Adipocyte (in vitro differentiated cells): ENCODE results near the gene EIF4E2.

Source experiments
- DNase-seq: peaks from one replicate; pipeline ENCODE4 v3.0.0-alpha.2; 2015; ENCODE audit warnings: low read depth
- H3K27me3 ChIP-seq: replicated peaks from 2 replicates; pipeline ENCODE4 v1.7.0; 2013; ENCODE audit warnings: mild to moderate bottlenecking, low read length, moderate library complexity; ENCODE audit not compliant: control insufficient read depth, insufficient read depth
- H3K36me3 ChIP-seq: 2 replicates; pipeline ENCODE4 v1.7.0; 2013; ENCODE audit warnings: low read length, mild to moderate bottlenecking, moderate library complexity; ENCODE audit not compliant: control insufficient read depth, insufficient read depth, severe bottlenecking
- H3K4me1 ChIP-seq: 2 replicates; pipeline ENCODE4 v1.7.0; 2013; ENCODE audit warnings: mild to moderate bottlenecking, low read length, moderate library complexity; ENCODE audit not compliant: control insufficient read depth, insufficient read depth
- H3K4me3 ChIP-seq: 2 replicates; pipeline ENCODE4 v1.7.0; 2013; ENCODE audit warnings: mild to moderate bottlenecking, low read length, moderate library complexity
- H3K9ac ChIP-seq: 2 replicates; pipeline ENCODE4 v1.7.0; 2013; ENCODE audit warnings: mild to moderate bottlenecking, low read length, moderate library complexity
- H3K9me3 ChIP-seq: 2 replicates; pipeline ENCODE4 v1.7.0; 2013; ENCODE audit warnings: mild to moderate bottlenecking, low read length, moderate library complexity; ENCODE audit not compliant: control insufficient read depth

EIF4E2 gene, protein sequence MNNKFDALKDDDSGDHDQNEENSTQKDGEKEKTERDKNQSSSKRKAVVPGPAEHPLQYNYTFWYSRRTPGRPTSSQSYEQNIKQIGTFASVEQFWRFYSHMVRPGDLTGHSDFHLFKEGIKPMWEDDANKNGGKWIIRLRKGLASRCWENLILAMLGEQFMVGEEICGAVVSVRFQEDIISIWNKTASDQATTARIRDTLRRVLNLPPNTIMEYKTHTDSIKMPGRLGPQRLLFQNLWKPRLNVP

GRCh38 chr2:232550354-232551249 is at the start of gene EIF4E2, which contains the start of gene TIGD1:
Gene EIF4E2 (plus strand): TSS chr2:232550689. CDS start chr2:232550725, 36 bp downstream.
Gene TIGD1 (minus strand): TSS chr2:232550557. CDS start chr2:232549882, 675 bp downstream.
- Histone ChIP-seq H3K9ac (peak within 1 kb of the TSS; percentile 98), H3K36me3 (peaks cover 9% of the 10 kb centered on the region), H3K4me1 (peaks cover 14% of the 10 kb centered on the region), H3K9me3 (no peaks in the 10 kb centered on the region), H3K27me3 (no peaks in the 10 kb centered on the region), H3K4me3 (peak within 1 kb of the TSS; percentile 90)
- DNase-seq, result peak; percentile 97

DNA sequence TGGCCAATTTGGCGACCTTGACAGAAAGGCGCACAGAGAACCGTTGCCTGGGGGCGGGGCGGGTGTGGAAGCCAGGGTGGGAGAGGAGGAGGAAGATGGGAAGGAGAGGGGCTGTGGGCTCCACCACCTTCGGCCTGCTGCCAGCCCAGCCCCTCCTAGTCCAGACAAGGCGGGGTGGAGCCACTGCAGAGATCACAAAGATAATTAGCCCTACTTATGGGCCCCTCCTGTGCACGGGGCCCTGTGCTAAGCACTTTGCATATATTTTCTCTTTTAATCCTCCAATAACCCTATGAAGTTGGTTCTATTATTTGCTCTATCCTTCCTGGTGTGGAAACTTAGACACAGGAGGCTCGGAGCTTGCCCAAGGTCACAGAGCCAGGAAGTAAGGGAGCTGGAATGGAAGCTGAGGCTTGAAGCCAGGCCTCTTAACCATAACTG is 49.1 kb upstream of the EIF4E2 start:
- H3K4me1 ChIP-seq, result peaks cover 3% of the 10 kb centered on the region
- peaks cover 52% of the 10 kb centered on the region for H3K27me3 ChIP-seq

GRCh38 chr2:232501794-232502390 is 48.6 kb upstream of the EIF4E2 start:
- DNase-seq, result no peak
- Histone ChIP-seq H3K27me3 (peaks cover 57% of the 10 kb centered on the region), H3K9me3 (no peaks in the 10 kb centered on the region), H3K4me3 (no peak overlapping the region), H3K36me3 (no peaks in the 10 kb centered on the region), H3K4me1 (peaks cover 3% of the 10 kb centered on the region), H3K9ac (no peak overlapping the region)

More for the DNA sequence above, 49.1 kb upstream of the EIF4E2 start:
- Histone ChIP-seq H3K4me3 (no peak overlapping the region), H3K9me3 (no peaks in the 10 kb centered on the region), H3K36me3 (no peaks in the 10 kb centered on the region), H3K9ac (no peak overlapping the region)
- DNase-seq, result no peak

DNA sequence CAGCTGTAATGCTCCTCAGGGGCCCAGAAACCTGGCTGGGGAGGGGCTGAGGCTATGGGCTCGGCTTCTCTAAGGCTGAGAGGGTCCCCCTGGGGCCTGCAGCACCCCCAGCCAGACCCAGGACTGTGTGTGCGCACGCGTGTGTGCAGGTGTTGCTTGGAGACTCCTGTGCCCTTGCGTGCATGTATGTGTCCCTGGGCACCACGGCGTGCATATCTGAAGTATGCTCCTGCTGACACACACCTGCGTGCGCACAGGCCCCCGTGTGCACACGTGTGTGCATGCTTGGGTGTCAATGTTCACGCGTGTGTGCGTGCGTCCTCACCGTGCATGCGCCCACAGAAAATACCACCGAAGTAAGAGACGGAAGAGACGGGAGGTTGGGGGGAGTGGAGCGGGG is 48.0 kb upstream of the EIF4E2 start:
- no peak for DNase-seq
- H3K9me3 ChIP-seq, result no peaks in the 10 kb centered on the region
- peaks cover 3% of the 10 kb centered on the region for H3K4me1 ChIP-seq
- H3K9ac ChIP-seq, result no peak overlapping the region
- H3K4me3 ChIP-seq, result no peak overlapping the region
- peaks cover 62% of the 10 kb centered on the region for H3K27me3 ChIP-seq
- no peaks in the 10 kb centered on the region for H3K36me3 ChIP-seq

DNA sequence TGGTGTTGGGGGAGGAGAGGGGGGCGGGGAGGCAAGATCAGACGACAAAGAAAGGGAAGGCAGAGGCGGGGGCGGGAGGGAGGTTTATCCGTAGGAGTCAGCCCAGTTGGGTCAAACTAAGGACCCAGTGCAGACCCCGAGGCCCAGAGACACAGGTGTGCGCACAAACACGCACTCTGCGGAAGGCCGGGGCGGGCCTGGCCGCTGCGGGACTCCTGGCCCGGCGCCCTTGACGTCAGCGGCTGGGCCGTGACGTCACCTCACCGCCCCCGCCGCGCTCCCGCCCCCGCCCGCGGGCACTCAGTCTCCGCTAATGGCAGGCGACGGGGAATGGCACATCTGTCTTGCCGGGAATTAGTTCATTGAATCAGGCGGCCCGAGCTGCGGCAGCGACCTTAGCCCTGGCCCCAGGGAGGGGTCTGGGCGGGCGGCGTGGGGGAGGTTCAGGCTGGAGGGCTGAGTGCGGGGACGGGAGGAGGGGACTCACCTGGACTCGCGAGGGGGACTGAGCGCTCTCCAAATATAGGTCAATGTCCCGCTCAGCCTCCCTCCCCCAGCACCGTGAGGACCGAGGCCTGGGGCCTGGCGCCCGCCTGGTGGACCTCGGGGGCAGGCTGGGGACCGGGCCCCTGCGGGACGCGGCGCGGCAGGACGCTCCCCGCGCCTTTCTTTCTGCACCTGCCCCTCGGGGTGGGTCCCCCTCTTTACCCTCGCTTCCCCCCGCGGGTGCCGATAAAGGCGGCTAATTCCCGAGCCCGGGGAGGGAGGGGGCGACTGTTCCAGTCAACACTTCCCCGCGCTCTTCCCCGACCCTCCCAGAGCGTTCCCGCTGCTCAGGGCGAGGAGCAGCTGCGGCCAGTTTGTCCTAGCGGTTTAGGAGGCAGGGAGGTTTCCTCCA is 47.3 kb upstream of the EIF4E2 start:
- Histone ChIP-seq H3K9ac (no peak overlapping the region), H3K9me3 (no peaks in the 10 kb centered on the region), H3K4me3 (no peak overlapping the region), H3K4me1 (peaks cover 3% of the 10 kb centered on the region), H3K27me3 (peaks cover 63% of the 10 kb centered on the region), H3K36me3 (no peaks in the 10 kb centered on the region)
- peak; percentile 48 for DNase-seq

- Histone ChIP-seq H3K27me3 (peaks cover 57% of the 10 kb centered on the region), H3K9me3 (no peaks in the 10 kb centered on the region), H3K4me1 (peaks cover 3% of the 10 kb centered on the region), H3K4me3 (no peak overlapping the region), H3K36me3 (no peaks in the 10 kb centered on the region), H3K9ac (no peak overlapping the region)
- DNase-seq, result no peak
Measured at GRCh38 chr2:232503809-232504323, 46.6 kb upstream of the EIF4E2 start.

DNA sequence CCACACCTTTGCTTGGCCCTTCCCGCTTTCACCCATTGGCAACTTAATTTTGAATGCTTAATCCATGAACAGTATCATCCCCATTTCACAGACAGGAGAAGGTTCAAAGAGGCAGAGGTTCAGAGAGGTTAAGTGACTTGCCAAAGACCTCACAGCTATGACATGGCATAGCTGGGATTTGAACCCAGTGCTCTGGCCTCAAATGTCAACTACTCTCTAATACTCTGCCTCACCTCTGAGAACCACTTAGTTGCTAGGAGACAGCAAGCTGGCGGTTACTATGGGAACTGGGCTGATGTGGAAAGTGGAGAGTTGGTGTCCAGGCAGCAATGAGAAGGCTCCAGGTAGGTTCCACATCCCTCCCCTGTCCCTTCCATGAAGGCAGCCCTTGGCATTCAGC is 46.1 kb upstream of the EIF4E2 start:
- no peak overlapping the region for H3K9ac ChIP-seq
- H3K4me3 ChIP-seq, result no peak overlapping the region
- H3K27me3 ChIP-seq, result peaks cover 51% of the 10 kb centered on the region

DNA sequence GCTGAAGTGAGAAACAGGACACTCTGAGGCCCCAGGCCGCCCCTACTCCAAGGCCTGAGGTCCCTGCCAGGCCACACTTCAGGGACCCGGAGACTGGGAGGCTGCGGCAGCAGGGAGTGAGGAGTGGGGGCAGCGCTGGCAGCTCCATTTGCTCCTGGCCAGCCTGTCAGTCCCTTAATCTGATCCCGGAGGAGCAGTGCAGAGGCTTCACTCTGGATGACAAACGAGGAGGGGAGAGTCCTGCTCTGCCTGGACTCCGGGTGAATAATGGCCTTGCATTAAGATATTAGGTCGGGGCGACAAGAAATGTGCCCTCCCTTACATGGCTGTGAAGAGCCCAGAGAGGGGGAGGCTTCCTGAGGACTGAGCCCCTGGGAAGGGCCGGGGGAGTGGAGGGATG is 44.6 kb upstream of the EIF4E2 start:
- H3K27me3 ChIP-seq, result peaks cover 47% of the 10 kb centered on the region
- H3K4me1 ChIP-seq, result peaks cover 3% of the 10 kb centered on the region
- no peak for DNase-seq
- H3K36me3 ChIP-seq, result no peaks in the 10 kb centered on the region
- no peak overlapping the region for H3K4me3 ChIP-seq
- no peaks in the 10 kb centered on the region for H3K9me3 ChIP-seq
- H3K9ac ChIP-seq, result no peak overlapping the region

More for the DNA sequence above, 46.1 kb upstream of the EIF4E2 start:
- Histone ChIP-seq H3K4me1 (peaks cover 3% of the 10 kb centered on the region), H3K36me3 (no peaks in the 10 kb centered on the region), H3K9me3 (no peaks in the 10 kb centered on the region)
- no peak for DNase-seq

DNA sequence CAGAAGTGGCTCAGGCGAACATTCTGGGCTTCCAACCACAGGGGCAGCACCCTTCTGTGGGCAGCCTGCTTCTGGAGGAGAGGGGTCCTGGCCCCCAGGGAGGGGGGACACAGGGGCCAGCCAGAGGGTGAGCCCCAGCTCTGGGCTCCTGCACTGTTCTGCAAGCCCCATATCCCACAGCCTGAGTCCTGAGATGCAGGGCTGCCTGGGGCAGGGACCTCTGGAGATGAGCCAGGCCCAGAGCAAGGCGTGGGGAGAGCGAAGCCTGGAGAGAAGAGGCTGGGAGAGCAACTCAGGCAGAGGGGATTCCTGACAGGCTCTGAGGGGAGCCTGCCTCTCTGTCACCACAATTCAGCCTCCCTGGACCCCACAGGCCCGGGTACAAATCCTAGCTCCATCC is 43.8 kb upstream of the EIF4E2 start:
- no peak for DNase-seq
- H3K27me3 ChIP-seq, result peaks cover 53% of the 10 kb centered on the region
- H3K4me1 ChIP-seq, result peaks cover 3% of the 10 kb centered on the region
- no peak overlapping the region for H3K9ac ChIP-seq
- H3K4me3 ChIP-seq, result no peak overlapping the region
- H3K36me3 ChIP-seq, result no peaks in the 10 kb centered on the region
- no peaks in the 10 kb centered on the region for H3K9me3 ChIP-seq

GRCh38 chr2:232508251-232508650 is 42.2 kb upstream of the EIF4E2 start:
- Histone ChIP-seq H3K9ac (no peak overlapping the region), H3K4me1 (peaks cover 2% of the 10 kb centered on the region), H3K36me3 (no peaks in the 10 kb centered on the region), H3K9me3 (no peaks in the 10 kb centered on the region), H3K4me3 (no peak overlapping the region), H3K27me3 (peaks cover 65% of the 10 kb centered on the region)
- DNase-seq, result no peak
